ENCODE results near the gene PIGM.

DNA sequence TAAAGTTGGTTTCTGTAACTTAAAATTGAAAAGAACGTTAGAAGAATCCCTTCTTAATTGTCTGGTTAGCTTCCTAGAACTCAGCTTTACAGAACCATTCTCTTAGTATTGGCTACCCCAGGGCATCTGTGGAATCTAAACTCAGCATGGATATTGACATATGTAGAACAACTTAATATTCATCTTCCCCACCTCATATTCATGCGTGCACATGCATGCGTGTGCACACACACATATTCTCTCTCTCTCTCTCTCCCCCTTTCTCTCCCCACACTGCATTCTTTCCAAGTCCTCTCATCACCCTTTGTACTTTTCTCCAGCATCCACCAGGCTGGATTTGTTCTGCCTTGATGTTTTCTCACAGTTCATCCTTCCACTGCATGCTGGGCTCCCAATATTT is 13.4 kb downstream of the PIGM start:
- no peak for TF ChIP-seq POLR2A (IDR thresholded peaks at IDR 0.05)
- TF ChIP-seq, protein P1, sequence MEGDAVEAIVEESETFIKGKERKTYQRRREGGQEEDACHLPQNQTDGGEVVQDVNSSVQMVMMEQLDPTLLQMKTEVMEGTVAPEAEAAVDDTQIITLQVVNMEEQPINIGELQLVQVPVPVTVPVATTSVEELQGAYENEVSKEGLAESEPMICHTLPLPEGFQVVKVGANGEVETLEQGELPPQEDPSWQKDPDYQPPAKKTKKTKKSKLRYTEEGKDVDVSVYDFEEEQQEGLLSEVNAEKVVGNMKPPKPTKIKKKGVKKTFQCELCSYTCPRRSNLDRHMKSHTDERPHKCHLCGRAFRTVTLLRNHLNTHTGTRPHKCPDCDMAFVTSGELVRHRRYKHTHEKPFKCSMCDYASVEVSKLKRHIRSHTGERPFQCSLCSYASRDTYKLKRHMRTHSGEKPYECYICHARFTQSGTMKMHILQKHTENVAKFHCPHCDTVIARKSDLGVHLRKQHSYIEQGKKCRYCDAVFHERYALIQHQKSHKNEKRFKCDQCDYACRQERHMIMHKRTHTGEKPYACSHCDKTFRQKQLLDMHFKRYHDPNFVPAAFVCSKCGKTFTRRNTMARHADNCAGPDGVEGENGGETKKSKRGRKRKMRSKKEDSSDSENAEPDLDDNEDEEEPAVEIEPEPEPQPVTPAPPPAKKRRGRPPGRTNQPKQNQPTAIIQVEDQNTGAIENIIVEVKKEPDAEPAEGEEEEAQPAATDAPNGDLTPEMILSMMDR (IDR thresholded peaks at IDR 0.05): no peak
